GM12874 (cell line): Measurements from ENCODE around the gene EGFR.

ENCODE experiments used
- TF ChIP-seq, protein P1 (sequence below): IDR thresholded peaks from 2 replicates; pipeline ENCODE4 v1.5.1; 2011; ENCODE audit warnings: low read depth, mild to moderate bottlenecking, control low read depth, low read length, moderate library complexity; ENCODE audit not compliant: insufficient read depth

The EGFR gene

DNA sequence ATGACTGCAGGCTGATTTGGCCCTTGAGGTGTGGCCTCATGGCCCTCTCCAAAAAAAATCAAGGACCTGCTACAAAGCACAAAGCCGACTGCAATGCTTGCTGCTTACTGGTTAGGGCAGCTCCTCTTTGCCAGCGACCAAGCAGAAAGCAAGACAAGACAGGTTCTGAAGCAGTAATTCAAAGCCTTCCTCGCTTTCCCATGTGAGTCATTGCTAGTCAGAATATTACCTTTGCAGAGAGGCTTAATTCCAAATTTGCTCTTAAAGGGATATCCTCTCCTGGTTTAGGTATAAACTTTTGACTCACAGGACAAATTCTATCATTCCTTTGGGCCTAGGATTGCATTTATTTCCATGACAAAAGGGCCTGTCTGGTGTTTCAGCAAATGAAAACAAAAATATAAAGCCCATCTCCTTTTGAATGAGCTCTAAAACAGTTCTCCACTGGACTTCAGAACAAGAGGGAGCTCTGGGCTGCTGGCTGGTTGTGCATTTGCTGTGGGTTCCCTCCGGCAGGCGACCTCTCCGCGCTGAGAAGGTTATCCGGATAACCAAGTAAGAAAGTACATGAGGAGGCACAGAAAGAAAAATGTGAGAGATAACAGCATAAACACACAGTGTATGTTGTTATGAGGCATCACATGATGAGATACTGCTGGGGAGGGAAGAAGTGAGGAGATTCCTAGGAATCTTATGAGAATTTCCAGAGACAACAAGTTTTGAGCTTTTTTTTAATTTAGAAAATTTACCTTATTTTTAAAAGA, 90.8 kb downstream of the EGFR start:
- TF ChIP-seq, protein P1, sequence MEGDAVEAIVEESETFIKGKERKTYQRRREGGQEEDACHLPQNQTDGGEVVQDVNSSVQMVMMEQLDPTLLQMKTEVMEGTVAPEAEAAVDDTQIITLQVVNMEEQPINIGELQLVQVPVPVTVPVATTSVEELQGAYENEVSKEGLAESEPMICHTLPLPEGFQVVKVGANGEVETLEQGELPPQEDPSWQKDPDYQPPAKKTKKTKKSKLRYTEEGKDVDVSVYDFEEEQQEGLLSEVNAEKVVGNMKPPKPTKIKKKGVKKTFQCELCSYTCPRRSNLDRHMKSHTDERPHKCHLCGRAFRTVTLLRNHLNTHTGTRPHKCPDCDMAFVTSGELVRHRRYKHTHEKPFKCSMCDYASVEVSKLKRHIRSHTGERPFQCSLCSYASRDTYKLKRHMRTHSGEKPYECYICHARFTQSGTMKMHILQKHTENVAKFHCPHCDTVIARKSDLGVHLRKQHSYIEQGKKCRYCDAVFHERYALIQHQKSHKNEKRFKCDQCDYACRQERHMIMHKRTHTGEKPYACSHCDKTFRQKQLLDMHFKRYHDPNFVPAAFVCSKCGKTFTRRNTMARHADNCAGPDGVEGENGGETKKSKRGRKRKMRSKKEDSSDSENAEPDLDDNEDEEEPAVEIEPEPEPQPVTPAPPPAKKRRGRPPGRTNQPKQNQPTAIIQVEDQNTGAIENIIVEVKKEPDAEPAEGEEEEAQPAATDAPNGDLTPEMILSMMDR = no peak

DNA sequence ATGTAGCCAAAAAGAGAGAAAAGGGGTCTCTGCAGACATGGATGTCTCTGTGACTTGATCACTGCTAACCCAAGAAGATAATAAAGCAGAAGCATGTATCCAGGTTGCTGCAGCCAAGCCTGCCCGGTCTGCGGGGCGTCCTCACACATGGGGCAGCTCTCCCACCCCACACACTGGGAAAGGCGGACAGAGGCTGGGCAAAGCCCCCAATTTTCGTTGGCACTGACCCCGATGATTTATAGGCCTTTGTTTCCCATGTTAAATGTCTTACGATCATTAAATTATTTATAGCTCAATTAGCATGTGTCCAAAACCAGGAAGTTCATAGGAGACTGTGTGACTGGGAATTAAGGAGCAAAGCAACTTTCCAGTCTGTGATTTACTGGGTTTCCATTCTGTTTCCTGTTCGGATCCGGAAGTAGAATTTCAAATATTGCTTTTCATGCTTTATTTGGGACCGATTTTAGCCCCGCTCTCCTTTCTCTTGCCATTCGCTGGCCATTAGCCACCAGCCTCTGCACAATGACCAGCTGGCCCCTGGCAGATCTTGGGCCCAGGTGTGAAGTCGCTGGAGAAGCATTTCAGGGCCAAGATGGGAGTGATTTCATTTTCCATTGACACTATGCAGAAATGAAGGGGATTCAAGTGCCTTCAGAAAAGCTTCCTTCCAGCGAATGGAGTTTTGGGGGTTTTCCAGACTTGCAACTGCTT, 91.6 kb downstream of the EGFR start:
- TF ChIP-seq, protein P1 = no peak

DNA sequence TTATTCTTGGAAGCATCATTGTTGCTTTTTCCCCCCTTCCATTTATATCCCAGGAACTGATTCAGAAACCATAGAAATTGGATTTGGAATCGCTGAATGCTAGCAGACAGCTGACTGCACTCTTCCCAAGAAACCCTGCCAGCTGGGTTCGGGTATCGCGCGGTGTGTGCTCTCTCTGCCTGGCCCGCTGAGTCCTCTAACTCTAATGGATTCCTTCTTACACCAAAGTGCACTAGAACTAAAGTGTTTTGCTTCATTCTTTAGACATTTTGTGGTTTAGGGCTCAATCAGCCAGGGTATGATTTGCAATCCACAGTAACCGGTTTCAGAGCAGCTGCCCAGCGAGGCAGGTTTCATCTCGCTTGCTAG, 92.2 kb downstream of the EGFR start:
- TF ChIP-seq, protein P1 = no peak

DNA sequence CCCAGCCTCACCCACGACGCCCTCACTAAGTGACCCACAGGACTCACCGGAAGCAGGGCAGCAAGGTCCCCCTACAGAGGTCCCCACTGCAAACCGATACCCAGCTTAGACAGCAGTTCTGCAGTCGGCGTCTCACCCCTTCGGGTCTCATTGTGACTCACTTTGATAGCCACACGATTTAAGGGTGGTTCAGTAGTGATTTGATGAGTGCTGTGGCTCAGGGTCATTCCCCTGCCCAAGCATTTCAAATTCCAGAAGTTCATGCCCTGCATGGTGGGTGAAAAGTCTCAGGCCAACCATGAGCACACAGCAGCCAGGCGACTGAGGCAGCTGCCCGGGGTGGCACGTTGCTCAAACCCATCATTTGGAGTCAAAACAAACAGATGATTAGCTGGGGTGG, 93.2 kb downstream of the EGFR start:
- TF ChIP-seq, protein P1 = no peak

DNA sequence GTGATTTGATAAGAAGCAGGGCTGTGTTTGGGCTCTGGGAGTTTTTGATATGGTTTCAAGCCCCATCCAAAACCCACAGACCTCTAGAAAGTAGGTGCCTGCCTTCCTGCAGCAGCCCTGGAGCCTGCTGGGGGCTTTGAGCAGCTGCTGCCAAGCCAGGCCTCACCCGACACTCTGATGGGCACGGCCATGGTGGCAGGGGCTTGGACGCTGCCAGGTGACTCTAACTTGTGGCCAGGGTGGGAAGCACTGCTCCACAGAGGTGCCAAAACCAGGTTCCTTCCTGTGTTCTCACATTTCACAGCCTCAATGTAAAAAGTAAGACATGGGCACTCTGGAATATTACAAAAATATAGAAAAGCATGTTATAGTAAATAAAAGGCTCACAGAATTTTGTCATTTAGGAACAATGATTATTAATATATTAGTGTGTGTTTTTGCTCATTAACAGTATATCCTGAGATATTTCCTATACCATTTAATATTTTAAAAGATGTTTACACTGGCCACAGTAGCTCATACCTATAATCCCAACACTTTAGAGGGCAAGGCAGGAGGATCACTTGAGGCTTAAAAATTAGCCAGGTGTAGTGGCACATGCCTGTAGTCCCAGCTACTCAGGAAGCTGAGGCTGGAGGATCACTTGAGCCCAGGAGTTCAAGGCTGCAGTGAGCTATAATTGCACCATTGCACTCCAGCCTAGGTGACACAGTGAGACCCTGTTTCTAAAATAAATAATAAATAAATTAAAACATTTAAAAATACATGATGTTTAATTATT, 95.1 kb downstream of the EGFR start:
- TF ChIP-seq, protein P1 = no peak

DNA sequence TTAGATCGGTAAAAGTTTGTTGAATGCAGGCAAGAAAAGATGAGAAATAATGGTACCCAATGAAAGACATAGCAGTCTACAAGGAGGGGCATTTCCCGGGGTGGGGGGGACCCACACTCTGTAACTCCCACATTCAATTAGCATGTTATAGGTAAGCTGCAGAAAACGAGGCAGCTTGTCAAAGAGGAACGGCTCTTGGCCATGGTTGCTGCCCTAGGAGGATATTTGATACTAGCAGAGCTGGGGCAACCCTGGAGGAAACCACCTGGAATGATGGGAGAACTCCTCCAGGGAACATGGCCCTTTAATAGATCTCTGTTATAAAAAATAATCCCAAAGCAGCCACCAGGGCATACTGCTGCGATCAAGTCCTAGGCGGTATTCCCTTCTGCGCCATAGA, 98.5 kb downstream of the EGFR start:
- TF ChIP-seq, protein P1 = no peak

DNA sequence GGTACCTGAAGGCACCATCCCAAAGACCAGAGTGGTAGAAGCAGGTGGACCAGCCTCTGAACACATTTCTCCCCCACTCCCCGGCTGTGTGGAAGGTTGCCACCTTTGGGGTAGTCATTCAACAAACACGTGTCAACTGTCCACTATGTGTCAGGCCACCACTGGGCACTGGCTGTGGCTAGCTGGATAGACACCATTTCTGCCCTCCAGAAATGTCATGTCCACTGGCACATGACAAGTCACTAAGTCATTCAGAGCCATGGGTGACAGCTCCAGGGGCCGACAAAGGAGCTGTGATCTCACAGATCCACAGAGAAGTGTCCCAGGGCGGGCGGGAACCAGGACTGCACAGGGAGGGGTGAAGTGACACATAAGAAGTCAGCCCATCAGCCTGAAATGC, 99.6 kb downstream of the EGFR start:
- TF ChIP-seq, protein P1 = no peak
